Esophagus squamous epithelium (tissue), 5 donors: ENCODE measurements around the gene GAL3ST2. TPM values are rescaled to one million over a fixed set of nuclear protein-coding genes. Genes with fewer than 3 reads are reported as not detected.

Experiments used
- DNase-seq: peaks from one replicate; lab custom pipeline; 2025; lab: John Stamatoyannopoulos, UW
- H3K27ac ChIP-seq, 4 donors: fragments of 200-600 bp; sonication (generic); one replicate each; pipeline ENCODE4 v1.5.1; 2016 to 2019; ENCODE audit warnings: mild to moderate bottlenecking in 1 of 4
- H3K27me3 ChIP-seq, 4 donors: fragments of 200-600 bp; sonication (generic); 1 replicate in 3 of 4; 2 replicates in 1 of 4; pipeline versions ENCODE4 v1.5.1 to v1.6.0; 2017 to 2021; ENCODE audit warnings: antibody characterized with exemption in 1 of 4
- H3K36me3 ChIP-seq, 3 donors: fragments of 200-600 bp; sonication (generic); one replicate each; pipeline ENCODE4 v1.5.1; 2016 to 2019
- H3K4me1 ChIP-seq, 3 donors: fragments of 200-600 bp; sonication (generic); one replicate each; pipeline ENCODE4 v1.5.1; 2017 to 2019
- H3K4me3 ChIP-seq, 4 donors: fragments of 200-600 bp; sonication (generic); 1 replicate in 3 of 4; 2 replicates in 1 of 4; pipeline ENCODE4 v1.5.1; 2016 to 2019; ENCODE audit warnings: mild to moderate bottlenecking in 2 of 4, moderate library complexity in 1 of 4
- H3K9me3 ChIP-seq, 3 donors: fragments of 200-600 bp; sonication (generic); one replicate each; pipeline ENCODE4 v1.5.1; 2016 to 2019
- CTCF ChIP-seq, 6 experiments: fragments of 450-650 bp in 4 of 6; fragments of 200-600 bp in 2 of 6; sonication (generic) in 2 of 6; IDR thresholded peaks; one replicate each; pipeline ENCODE4 v1.5.1; 2016 to 2019; ENCODE audit warnings: antibody characterized with exemption in 6 of 6, mild to moderate bottlenecking in 4 of 6, moderate library complexity in 4 of 6
- POLR2A ChIP-seq, 4 donors: fragments of 450-650 bp; IDR thresholded peaks; one replicate each; pipeline ENCODE4 v1.6.1; 2017; ENCODE audit warnings: antibody characterized with exemption in 4 of 4, mild to moderate bottlenecking in 4 of 4, moderate library complexity in 3 of 4
- WGBS, 2 donors: methylation state at CpG; one replicate each; pipeline ENCODE4 v1.1.5; 2018; 5-methylcytosine and 5-hydroxymethylcytosine counted together
- intact Hi-C: fragments of 100-400 bp; cut with DNase I; formaldehyde crosslinking; loops from one replicate; pipeline ENCODE4 v1.15.0; 2022
- total RNA-seq, 4 donors: library from RNA; depleted of rRNA; stranded (reverse); fragments of >200 nt; gene quantifications; one replicate each; pipeline ENCODE4 v1.1.0, GENCODE V29; 2016
- donor health status: DM: yes; HTN: yes; CAD: no.

GAL3ST2 gene
- total RNA-seq, 4 donors from 2014 or later, result 0.38 TPM; not detected in 3

GRCh38 chr2:241851325-241852115 is 74.9 kb downstream of the GAL3ST2 start:
- intact Hi-C loops, result no loop called here
- Histone ChIP-seq H3K27me3 (no peaks in the 10 kb centered on the region), H3K36me3 (no peaks in the 10 kb centered on the region), H3K9me3 (no peaks in the 10 kb centered on the region), H3K4me3 (no peak overlapping the region), H3K4me1 (peaks cover 2 to 8% (median 6%) of the 10 kb centered on the region in 3 donors), H3K27ac (no peak overlapping the region)
- 73% methylated on average over 8 of the region's 26 CpGs; no CpG with 5 or more reads in 1 of the 2 donors for WGBS, 2 donors
- DNase-seq, result no peak
- TF ChIP-seq CTCF (IDR thresholded peaks at IDR 0.05) (no peak), POLR2A (IDR thresholded peaks at IDR 0.05) (no peak)

- Histone ChIP-seq H3K4me1 (peaks cover 2 to 8% (median 6%) of the 10 kb centered on the region in 3 donors), H3K9me3 (no peaks in the 10 kb centered on the region), H3K36me3 (no peaks in the 10 kb centered on the region), H3K27me3 (no peaks in the 10 kb centered on the region), H3K4me3 (no peak overlapping the region), H3K27ac (no peak overlapping the region)
- intact Hi-C loops, result no loop called here
- no peak for DNase-seq
- TF ChIP-seq CTCF (IDR thresholded peaks at IDR 0.05) (no peak), POLR2A (IDR thresholded peaks at IDR 0.05) (no peak)
- 80 to 90% methylated on average over 1 to 9 of the region's 39 CpGs for WGBS, 2 donors
Observed at GRCh38 chr2:241852116-241852980, 75.7 kb downstream of the GAL3ST2 start.

- intact Hi-C loops, result no loop called here
- no peaks in the 10 kb centered on the region for H3K9me3 ChIP-seq
- H3K36me3 ChIP-seq, result no peaks in the 10 kb centered on the region
- TF ChIP-seq CTCF (IDR thresholded peaks at IDR 0.05) (no peak), POLR2A (IDR thresholded peaks at IDR 0.05) (no peak)
- no peak overlapping the region for H3K27ac ChIP-seq
- 72 to 87% methylated on average over 3 to 7 of the region's 10 CpGs for WGBS, 2 donors
- no peak for DNase-seq
- H3K4me1 ChIP-seq, result peaks cover 2 to 8% (median 6%) of the 10 kb centered on the region in 3 donors
- H3K4me3 ChIP-seq, result no peak overlapping the region
- H3K27me3 ChIP-seq, result no peaks in the 10 kb centered on the region
Observed at GRCh38 chr2:241852981-241853631, 76.5 kb downstream of the GAL3ST2 start.

Other genes starting within 250 kb of the GAL3ST2 start
- 10 to 100 TPM; 35.5 to 57.1 (median 51.2) TPM for gene BOK, start 218.1 kb upstream of the GAL3ST2 start, total RNA-seq
- 10 to 100 TPM; 40.7 to 53.2 (median 46.4) TPM for gene THAP4, start 139.7 kb upstream of the GAL3ST2 start, total RNA-seq
- gene ATG4B, start 139.1 kb upstream of the GAL3ST2 start, total RNA-seq, result 10 to 100 TPM; 33.0 to 60.9 (median 45.6) TPM
- gene DTYMK, start 90.0 kb upstream of the GAL3ST2 start, total RNA-seq, result 10 to 100 TPM; 14.6 to 40.3 (median 21.9) TPM
- 10 to 100 TPM; 10.4 to 39.3 (median 18.8) TPM for gene ING5, start 74.8 kb upstream of the GAL3ST2 start, total RNA-seq
- 10 to 100 TPM; 16.9 to 33.4 (median 23.6) TPM for gene D2HGDH, start 42.2 kb upstream of the GAL3ST2 start, total RNA-seq
- not detected for gene NEU4, start 32.4 kb downstream of the GAL3ST2 start, total RNA-seq
- gene PDCD1, start 82.1 kb downstream of the GAL3ST2 start, total RNA-seq, result 1 to 10 TPM; 1.2 to 2.5 (median 1.5) TPM
- under 1 TPM in 2 of 4 donors, not detected in 2; 0.12 to 0.19 TPM for gene RTP5, start 92.9 kb downstream of the GAL3ST2 start, total RNA-seq